Thoracic aorta (tissue), 2 donors: ENCODE measurements around the gene NRDE2. TPM values are rescaled to one million over a fixed set of nuclear protein-coding genes. Genes with fewer than 3 reads are reported as not detected.
"Not testable (repeated sequence)": the region's sequence is repeated elsewhere in the genome, so short reads cannot be mapped to it uniquely, and the experiment has no call there.

Source experiments
- ATAC-seq: fragments of 150-250 bp; one replicate; pipeline ENCODE4 v1.8.0; 2017; ENCODE audit warnings: low read depth; ENCODE audit not compliant: insufficient number of reproducible peaks, low FRiP score
- DNase-seq: peaks from one replicate; pipeline ENCODE4 v3.0.0-alpha.2; 2020; ENCODE audit warnings: low spot score
- H3K27ac ChIP-seq, 2 donors: fragments of 200-600 bp; sonication (generic); 1 replicate in 1 of 2; 2 replicates in 1 of 2; pipeline ENCODE4 v1.5.1; 2016; ENCODE audit warnings: mild to moderate bottlenecking in 2 of 2, moderate library complexity in 2 of 2
- H3K27me3 ChIP-seq: fragments of 200-600 bp; sonication (generic); replicated peaks from 2 replicates; pipeline ENCODE4 v1.6.0; 2016; ENCODE audit warnings: mild to moderate bottlenecking; ENCODE audit not compliant: insufficient read depth
- H3K36me3 ChIP-seq: fragments of 200-600 bp; sonication (generic); one replicate; pipeline ENCODE4 v1.5.1; 2016
- H3K4me1 ChIP-seq, 2 donors: fragments of 200-600 bp; sonication (generic); 1 replicate in 1 of 2; 2 replicates in 1 of 2; pipeline versions ENCODE4 v1.5.1 to v1.6.0; 2016; ENCODE audit warnings: low read depth in 2 of 2, mild to moderate bottlenecking in 1 of 2; ENCODE audit not compliant: control insufficient read depth in 1 of 2
- H3K4me3 ChIP-seq: fragments of 200-600 bp; sonication (generic); 2 replicates; pipeline ENCODE4 v1.5.1; 2016; ENCODE audit warnings: mild to moderate bottlenecking
- H3K9me3 ChIP-seq: fragments of 200-600 bp; sonication (generic); 2 replicates; pipeline ENCODE4 v1.5.1; 2016
- CTCF ChIP-seq: fragments of 200-600 bp; sonication (generic); IDR thresholded peaks from one replicate; pipeline ENCODE4 v1.5.1; 2019; ENCODE audit warnings: antibody characterized with exemption
- total RNA-seq, 2 donors: library from RNA; depleted of rRNA; stranded (reverse); fragments of >200 nt; gene quantifications; one replicate each; pipeline versions ENCODE4 v1.1.0 to v1.2.3, GENCODE V29; 2016

Gene NRDE2
- total RNA-seq, 2 donors from 2014 or later, result 16.8 to 21.2 TPM

- Histone ChIP-seq H3K9me3 (no peaks in the 10 kb centered on the region), H3K4me3 (no peak overlapping the region), H3K4me1 (no peaks in the 10 kb centered on the region), H3K27ac (no peak overlapping the region), H3K36me3 (no peaks in the 10 kb centered on the region), H3K27me3 (no peaks in the 10 kb centered on the region)
- TF ChIP-seq CTCF, result no peak
- DNase-seq (no peak), ATAC-seq (no peak)
Observed at GRCh38 chr14:90246936-90247335, 84.8 kb downstream of the NRDE2 start.

- no peak for TF ChIP-seq CTCF
Observed at GRCh38 chr14:90242444-90242843, 89.3 kb downstream of the NRDE2 start.

GRCh38 chr14:90239139-90239538, 92.6 kb downstream of the NRDE2 start:
- ATAC-seq, result no peak
- H3K9me3 ChIP-seq, result peaks cover 38% of the 10 kb centered on the region
- TF ChIP-seq CTCF, result no peak
- H3K27me3 ChIP-seq, result no peaks in the 10 kb centered on the region
- H3K4me3 ChIP-seq, result no peak overlapping the region
- DNase-seq, result no peak
- no peaks in the 10 kb centered on the region for H3K36me3 ChIP-seq
- H3K27ac ChIP-seq, result no peak overlapping the region
- no peaks in the 10 kb centered on the region for H3K4me1 ChIP-seq

More at GRCh38 chr14:90242444-90242843, 89.3 kb downstream of the NRDE2 start:
- H3K9me3 ChIP-seq, result peaks cover 35% of the 10 kb centered on the region
- ATAC-seq, result no peak
- no peaks in the 10 kb centered on the region for H3K27me3 ChIP-seq
- no peak for DNase-seq
- no peaks in the 10 kb centered on the region for H3K36me3 ChIP-seq
- H3K4me3 ChIP-seq, result no peak overlapping the region
- no peak overlapping the region for H3K27ac ChIP-seq
- no peaks in the 10 kb centered on the region for H3K4me1 ChIP-seq

- peaks cover 28% of the 10 kb centered on the region for H3K9me3 ChIP-seq
- no peaks in the 10 kb centered on the region for H3K4me1 ChIP-seq
- no peak for DNase-seq
- H3K4me3 ChIP-seq, result no peak overlapping the region
- ATAC-seq, result no peak
- TF ChIP-seq CTCF, result peak; percentile 84
- H3K27me3 ChIP-seq, result no peaks in the 10 kb centered on the region
- H3K27ac ChIP-seq, result no peak overlapping the region
- no peaks in the 10 kb centered on the region for H3K36me3 ChIP-seq
Observed at GRCh38 chr14:90235179-90235976, 96.4 kb downstream of the NRDE2 start.

GRCh38 chr14:90229942-90230341, 101.8 kb downstream of the NRDE2 start:
- ATAC-seq, H3K36me3 ChIP-seq, H3K27me3 ChIP-seq, H3K4me3 ChIP-seq, DNase-seq, H3K27ac ChIP-seq, H3K9me3 ChIP-seq, H3K4me1 ChIP-seq: not testable (repeated sequence)
